Body of pancreas (tissue), 4 donors: ENCODE data around the gene TNNC2. TPM values are rescaled to one million over a fixed set of nuclear protein-coding genes. Genes with fewer than 3 reads are reported as not detected.

Source experiments
- ATAC-seq: fragments of 150-250 bp; one replicate; pipeline ENCODE4 v1.9.1; 2016
- DNase-seq, 4 donors: peaks; one replicate each; pipeline ENCODE4 v3.0.0-alpha.2; 2019
- H3K27ac ChIP-seq, 4 donors: fragments of 200-600 bp; sonication (generic); 1 replicate in 3 of 4; 2 replicates in 1 of 4; pipeline versions ENCODE4 v1.5.1 to v1.6.1; 2016 to 2019; ENCODE audit warnings: mild to moderate bottlenecking in 1 of 4, mixed read lengths in 1 of 4, moderate library complexity in 1 of 4
- H3K27me3 ChIP-seq, 2 donors: fragments of 200-600 bp; sonication (generic); one replicate each; pipeline ENCODE4 v1.6.0; 2016; ENCODE audit warnings: mild to moderate bottlenecking in 1 of 2
- H3K36me3 ChIP-seq, 2 donors: fragments of 200-600 bp; sonication (generic); replicated peaks in 1 of 2; 2 replicates each; pipeline ENCODE4 v1.5.1; 2016; ENCODE audit warnings: low read depth in 2 of 2; ENCODE audit not compliant: insufficient read depth in 1 of 2
- H3K4me1 ChIP-seq: fragments of 200-600 bp; sonication (generic); one replicate; pipeline ENCODE4 v1.6.0; 2016
- H3K4me3 ChIP-seq, 2 donors: fragments of 200-600 bp; sonication (generic); 1 replicate in 1 of 2; 2 replicates in 1 of 2; pipeline ENCODE4 v1.5.1; 2016 to 2019
- H3K9me3 ChIP-seq, 3 donors: fragments of 200-600 bp; sonication (generic); 1 replicate in 2 of 3; 2 replicates in 1 of 3; pipeline ENCODE4 v1.5.1; 2016
- CTCF ChIP-seq, 7 experiments: fragments of 450-650 bp in 4 of 7; fragments of 200-600 bp in 3 of 7; sonication (generic) in 3 of 7; IDR thresholded peaks; one replicate each; pipeline ENCODE4 v1.5.1; 2016 to 2019; ENCODE audit warnings: antibody characterized with exemption in 7 of 7
- POLR2A ChIP-seq, 3 donors: fragments of 450-650 bp; IDR thresholded peaks; one replicate each; pipeline ENCODE4 v1.6.1; 2016; ENCODE audit warnings: antibody characterized with exemption in 3 of 3, mild to moderate bottlenecking in 2 of 3
- WGBS, 2 donors: methylation state at CpG; one replicate each; pipeline ENCODE4 v1.1.5; 2017; 5-methylcytosine and 5-hydroxymethylcytosine counted together
- intact Hi-C: fragments of 100-400 bp; cut with DNase I; formaldehyde crosslinking; loops from one replicate; pipeline ENCODE4 v1.15.1; 2023
- total RNA-seq, 2 donors: library from RNA; depleted of rRNA; stranded (reverse); fragments of >200 nt; gene quantifications; one replicate each; pipeline ENCODE4 v1.1.0, GENCODE V29; 2016

TNNC2 gene
- total RNA-seq, 2 donors from 2014 or later = not detected

GRCh38 chr20:45857114-45857881, 30.2 kb upstream of the TNNC2 start, which contains the start of the genes ACOT8 and ZSWIM3:
Gene ACOT8, minus strand, starts transcription at chr20:45857392. Its CDS starts 77 bp downstream, at chr20:45857315.
Gene ZSWIM3, plus strand, starts transcription at chr20:45857614. Its CDS starts 212 bp downstream, at chr20:45857826.
- intact Hi-C loops = no loop called here
- Histone ChIP-seq H3K4me3 (peak within 1 kb of the TSS; percentile 30 to 73), H3K36me3 (no peaks in the 10 kb centered on the region), H3K27me3 (no peaks in the 10 kb centered on the region), H3K9me3 (no peaks in the 10 kb centered on the region), H3K4me1 (peaks cover 32% of the 10 kb centered on the region), H3K27ac (peak within 1 kb of the TSS; percentile 52 to 80 (median 70))
- peak; percentile 96 to 100 (median 98) for DNase-seq
- WGBS, 2 donors = 0 to 1% methylated on average over 14 to 35 of the region's 36 CpGs
- ATAC-seq = peak; percentile 100
- TF ChIP-seq POLR2A (IDR thresholded peaks at IDR 0.05) (peak; percentile 50 to 81 (median 80)), CTCF (IDR thresholded peaks at IDR 0.05) (no peak)

GRCh38 chr20:45853484-45853883, 26.4 kb upstream of the TNNC2 start:
- peaks cover 31% of the 10 kb centered on the region for H3K4me1 ChIP-seq
- ATAC-seq (no peak), DNase-seq (no peak)
- no peak overlapping the region for H3K4me3 ChIP-seq
- no peaks in the 10 kb centered on the region for H3K9me3 ChIP-seq
- TF ChIP-seq CTCF (IDR thresholded peaks at IDR 0.05) (no peak), POLR2A (IDR thresholded peaks at IDR 0.05) (no peak)
- no peak overlapping the region for H3K27ac ChIP-seq
- no peaks in the 10 kb centered on the region for H3K27me3 ChIP-seq
- intact Hi-C loops = no loop called here
- whole genome bisulfite sequencing, 2 donors = 29 to 40% methylated on average over 2 of the region's 2 CpGs
- H3K36me3 ChIP-seq = peaks cover 0 to under 1% of the 10 kb centered on the region in 2 donors

- DNase-seq (no peak), ATAC-seq (no peak)
- Histone ChIP-seq H3K27ac (no peak overlapping the region), H3K4me3 (no peak overlapping the region), H3K36me3 (peaks cover 0 to 4% of the 10 kb centered on the region in 2 donors), H3K27me3 (no peaks in the 10 kb centered on the region), H3K9me3 (no peaks in the 10 kb centered on the region), H3K4me1 (peaks cover 25% of the 10 kb centered on the region)
- intact Hi-C loops = no loop called here
- 84 to 95% methylated on average over 3 to 6 of the region's 6 CpGs for WGBS, 2 donors
- no peak for TF ChIP-seq POLR2A (IDR thresholded peaks at IDR 0.05)
- no peak for TF ChIP-seq CTCF (IDR thresholded peaks at IDR 0.05)
These were observed 25.2 kb upstream of the TNNC2 start for GRCh38 chr20:45852326-45852725.

GRCh38 chr20:45851501-45851900, 24.4 kb upstream of the TNNC2 start:
- intact Hi-C loops = no loop called here
- peaks cover 0 to 4% of the 10 kb centered on the region in 2 donors for H3K36me3 ChIP-seq
- TF ChIP-seq CTCF (IDR thresholded peaks at IDR 0.05) (no peak), POLR2A (IDR thresholded peaks at IDR 0.05) (no peak)
- no peak for DNase-seq
- no peaks in the 10 kb centered on the region for H3K27me3 ChIP-seq
- no peak for ATAC-seq
- no peaks in the 10 kb centered on the region for H3K9me3 ChIP-seq
- H3K27ac ChIP-seq = no peak overlapping the region
- H3K4me3 ChIP-seq = no peak overlapping the region
- peaks cover 22% of the 10 kb centered on the region for H3K4me1 ChIP-seq
